Heart left ventricle (tissue), 13 donors: ENCODE measurements around the gene MAP3K21.

Experiments
- CTCF ChIP-seq, 12 donors: fragments of 200-600 bp; sonication (generic) in 4 of 12; IDR thresholded peaks; one replicate each; pipeline versions ENCODE4 v1.5.0 to v1.8.0; 2018 to 2022; ENCODE audit warnings: antibody characterized with exemption in 12 of 12, mild to moderate bottlenecking in 5 of 12
- POLR2A ChIP-seq, 2 donors: fragments of 450-650 bp; IDR thresholded peaks; one replicate each; pipeline ENCODE4 v1.6.1; 2017; ENCODE audit warnings: antibody characterized with exemption in 2 of 2, mild to moderate bottlenecking in 2 of 2, moderate library complexity in 2 of 2
- donor health status: ischemic (EF 13 %, LVEDD 7.1; RV severe dilation, severe dysfunction).
- donor health status: DM: no; HTN: yes; CAD: no.
- donor health status: DM: no; HTN: no; CAD: no.
- donor health status: ischemic (EF 25% LVEDD 6.9; RV normal size, moderate dysfunction).
- donor health status: ischemic (EF 25% LVEDD 5.7; RV mildly dilated, moderate dysfunction).
- donor health status: ischemic (EF 35%, LVEDD 5.7; RV mildly dilated, moderate dysfunction).
- donor health status: nonischemic (EF 11% LVEDD 7.7; RV severe dilation, severe dysfunction).
- donor health status: DM: yes; HTN: yes; CAD: no.
- donor health status: PGD.
- donor health status: ischemic (EF 29% LVEDD 5.4; RV normal size, mild dysfunction).
- donor health status: nonischemic (EF 23%, LVEDD 6.1; RV moderate dilation, normal function).

DNA sequence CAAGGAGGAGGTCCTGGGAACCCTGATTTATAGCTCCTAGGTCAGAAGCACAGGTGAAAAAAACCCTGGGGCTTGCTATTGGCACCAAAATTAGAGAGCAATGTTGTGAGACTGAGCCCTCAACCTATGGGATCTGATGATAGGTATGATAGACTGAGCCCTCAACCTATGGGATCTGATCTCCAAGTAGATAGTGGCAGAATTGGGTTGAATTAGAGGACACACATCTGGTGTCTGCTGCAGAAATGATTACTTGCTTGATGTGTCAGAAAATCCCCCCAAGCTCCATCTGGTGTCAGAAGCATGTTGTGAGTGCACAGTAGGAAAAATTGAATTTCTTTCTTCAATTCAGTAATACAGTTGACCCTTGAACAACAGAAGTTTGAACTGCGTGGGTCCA, 62.4 kb downstream of the MAP3K21 start:
- TF ChIP-seq CTCF (IDR thresholded peaks at IDR 0.05) = no peak
- TF ChIP-seq POLR2A (IDR thresholded peaks at IDR 0.05) = no peak
